ENCODE results near the gene RPL22L1. TPM values are rescaled to one million over a fixed set of nuclear protein-coding genes. Genes with fewer than 3 reads are reported as not detected.
"Not testable (repeated sequence)": the region's sequence is repeated elsewhere in the genome, so short reads cannot be mapped to it uniquely, and the experiment has no call there.

The RPL22L1 gene
- total RNA-seq, 1 donor from 2014 or later, result 43.7 TPM

GRCh38 chr3:170893895-170894294, 23.9 kb upstream of the RPL22L1 start:
- Mint-ChIP-seq H3K4me3 (ENCODE audit: unreplicated experiment) (no peak overlapping the region), H3K27me3 (ENCODE audit: unreplicated experiment) (no peaks in the 10 kb centered on the region), H3K4me1 (ENCODE audit: unreplicated experiment) (no peaks in the 10 kb centered on the region), H3K9me3 (ENCODE audit: unreplicated experiment) (no peaks in the 10 kb centered on the region), H3K36me3 (ENCODE audit: unreplicated experiment) (peaks cover 8% of the 10 kb centered on the region), H3K27ac (ENCODE audit: unreplicated experiment) (no peak overlapping the region)
- TF ChIP-seq CTCF (IDR thresholded peaks at IDR 0.05), result no peak
- no peak for DNase-seq (ENCODE audit: extremely low spot score, unreplicated experiment)

- H3K4me3 Mint-ChIP-seq (ENCODE audit: unreplicated experiment), result no peak overlapping the region
- no peaks in the 10 kb centered on the region for H3K4me1 Mint-ChIP-seq (ENCODE audit: unreplicated experiment)
- peaks cover under 1% of the 10 kb centered on the region for H3K9me3 Mint-ChIP-seq (ENCODE audit: unreplicated experiment)
- no peak for DNase-seq (ENCODE audit: extremely low spot score, unreplicated experiment)
- no peak for TF ChIP-seq CTCF (IDR thresholded peaks at IDR 0.05)
- peaks cover 3% of the 10 kb centered on the region for H3K36me3 Mint-ChIP-seq (ENCODE audit: unreplicated experiment)
- H3K27me3 Mint-ChIP-seq (ENCODE audit: unreplicated experiment), result no peaks in the 10 kb centered on the region
- H3K27ac Mint-ChIP-seq (ENCODE audit: unreplicated experiment), result no peak overlapping the region
Measured at GRCh38 chr3:170889630-170890029, 19.6 kb upstream of the RPL22L1 start.

- H3K27me3 Mint-ChIP-seq (ENCODE audit: unreplicated experiment), result no peaks in the 10 kb centered on the region
- no peak for TF ChIP-seq CTCF (IDR thresholded peaks at IDR 0.05)
- H3K27ac Mint-ChIP-seq (ENCODE audit: unreplicated experiment), result no peak overlapping the region
- H3K9me3 Mint-ChIP-seq (ENCODE audit: unreplicated experiment), result peaks cover 4% of the 10 kb centered on the region
- H3K36me3 Mint-ChIP-seq (ENCODE audit: unreplicated experiment), result peaks cover 6% of the 10 kb centered on the region
- DNase-seq (ENCODE audit: extremely low spot score, unreplicated experiment), result no peak
- H3K4me3 Mint-ChIP-seq (ENCODE audit: unreplicated experiment), result no peak overlapping the region
- no peaks in the 10 kb centered on the region for H3K4me1 Mint-ChIP-seq (ENCODE audit: unreplicated experiment)
Measured at GRCh38 chr3:170889132-170889531, 19.1 kb upstream of the RPL22L1 start.

GRCh38 chr3:170884109-170884930, 14.3 kb upstream of the RPL22L1 start:
- H3K9me3 Mint-ChIP-seq (ENCODE audit: unreplicated experiment); H3K36me3 Mint-ChIP-seq (ENCODE audit: unreplicated experiment); H3K4me3 Mint-ChIP-seq (ENCODE audit: unreplicated experiment); H3K4me1 Mint-ChIP-seq (ENCODE audit: unreplicated experiment); DNase-seq (ENCODE audit: extremely low spot score, unreplicated experiment); H3K27ac Mint-ChIP-seq (ENCODE audit: unreplicated experiment); H3K27me3 Mint-ChIP-seq (ENCODE audit: unreplicated experiment): not testable (repeated sequence)

- H3K4me1 Mint-ChIP-seq (ENCODE audit: unreplicated experiment); H3K9me3 Mint-ChIP-seq (ENCODE audit: unreplicated experiment); H3K27me3 Mint-ChIP-seq (ENCODE audit: unreplicated experiment); DNase-seq (ENCODE audit: extremely low spot score, unreplicated experiment); H3K27ac Mint-ChIP-seq (ENCODE audit: unreplicated experiment); H3K36me3 Mint-ChIP-seq (ENCODE audit: unreplicated experiment); H3K4me3 Mint-ChIP-seq (ENCODE audit: unreplicated experiment): not testable (repeated sequence)
Measured at GRCh38 chr3:170878688-170879087, 8.7 kb upstream of the RPL22L1 start.

GRCh38 chr3:170877311-170877710, 7.3 kb upstream of the RPL22L1 start:
- H3K9me3 Mint-ChIP-seq (ENCODE audit: unreplicated experiment); H3K36me3 Mint-ChIP-seq (ENCODE audit: unreplicated experiment); H3K4me1 Mint-ChIP-seq (ENCODE audit: unreplicated experiment); H3K27me3 Mint-ChIP-seq (ENCODE audit: unreplicated experiment); H3K4me3 Mint-ChIP-seq (ENCODE audit: unreplicated experiment); DNase-seq (ENCODE audit: extremely low spot score, unreplicated experiment); H3K27ac Mint-ChIP-seq (ENCODE audit: unreplicated experiment): not testable (repeated sequence)
